Parathyroid adenoma (tissue), 2 donors: ENCODE results near the gene POMP.
"Not testable (repeated sequence)": the region's sequence is repeated elsewhere in the genome, so short reads cannot be mapped to it uniquely, and the experiment has no call there.

Experiments used
- H2AFZ ChIP-seq: fragments of 300-600 bp; sonication (generic); one replicate; pipeline ENCODE4 v1.7.0; 2017; ENCODE audit warnings: antibody characterized with exemption, mild to moderate bottlenecking
- H3K27ac ChIP-seq: fragments of 300-600 bp; sonication (generic); one replicate; pipeline ENCODE4 v1.7.0; 2017
- H3K27me3 ChIP-seq: fragments of 300-600 bp; sonication (generic); one replicate; pipeline ENCODE4 v1.7.0; 2017; ENCODE audit warnings: low read length; ENCODE audit not compliant: control insufficient read depth, insufficient read depth
- H3K36me3 ChIP-seq: fragments of 300-600 bp; sonication (generic); one replicate; pipeline ENCODE4 v1.7.0; 2017; ENCODE audit warnings: low read length; ENCODE audit not compliant: control insufficient read depth, insufficient read depth
- H3K4me1 ChIP-seq: fragments of 300-600 bp; sonication (generic); one replicate; pipeline ENCODE4 v1.7.0; 2017; ENCODE audit warnings: control low read depth
- H3K4me2 ChIP-seq: fragments of 300-600 bp; sonication (generic); one replicate; pipeline ENCODE4 v1.7.0; 2017; ENCODE audit warnings: low read length
- H3K4me3 ChIP-seq: fragments of 300-600 bp; sonication (generic); one replicate; pipeline ENCODE4 v1.7.0; 2017; ENCODE audit warnings: low read depth, low read length
- H3K79me2 ChIP-seq: fragments of 300-600 bp; sonication (generic); one replicate; pipeline ENCODE4 v1.7.0; 2017; ENCODE audit warnings: control low read depth
- H3K9ac ChIP-seq: fragments of 300-600 bp; sonication (generic); one replicate; pipeline ENCODE4 v1.7.0; 2017; ENCODE audit warnings: mild to moderate bottlenecking
- H3K9me3 ChIP-seq: fragments of 300-600 bp; sonication (generic); one replicate; pipeline ENCODE4 v1.7.0; 2017; ENCODE audit warnings: low read length; ENCODE audit not compliant: control insufficient read depth
- TF ChIP-seq, protein P1 (sequence below): fragments of 300-600 bp; sonication (generic); IDR thresholded peaks from one replicate; pipeline ENCODE4 v1.7.0; 2017; ENCODE audit warnings: antibody characterized with exemption, mild to moderate bottlenecking
- donor health status: primary hyperparathyroidism.

POMP gene

DNA sequence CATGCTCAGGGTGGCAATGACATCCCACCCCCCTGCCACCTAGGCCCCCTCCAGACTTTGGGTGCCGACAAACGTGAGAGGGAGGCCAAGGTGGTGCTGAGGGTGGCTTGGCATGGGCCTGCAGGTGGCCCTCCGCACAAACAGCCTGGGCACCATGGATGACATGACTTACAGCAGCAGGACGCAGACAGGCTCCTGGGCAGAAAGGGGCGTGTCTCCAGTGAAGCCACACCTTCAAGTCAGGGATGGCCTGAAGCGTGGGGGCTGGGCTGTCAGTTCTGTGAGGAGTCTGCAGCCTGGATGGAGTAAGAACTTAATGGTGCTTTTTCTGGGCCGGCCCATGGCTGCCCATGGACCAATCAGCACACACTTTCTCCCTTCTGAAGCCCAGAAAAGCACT is 25.3 kb downstream of the POMP start:
- no peak overlapping the region for H2AFZ ChIP-seq
- TF ChIP-seq, protein P1, sequence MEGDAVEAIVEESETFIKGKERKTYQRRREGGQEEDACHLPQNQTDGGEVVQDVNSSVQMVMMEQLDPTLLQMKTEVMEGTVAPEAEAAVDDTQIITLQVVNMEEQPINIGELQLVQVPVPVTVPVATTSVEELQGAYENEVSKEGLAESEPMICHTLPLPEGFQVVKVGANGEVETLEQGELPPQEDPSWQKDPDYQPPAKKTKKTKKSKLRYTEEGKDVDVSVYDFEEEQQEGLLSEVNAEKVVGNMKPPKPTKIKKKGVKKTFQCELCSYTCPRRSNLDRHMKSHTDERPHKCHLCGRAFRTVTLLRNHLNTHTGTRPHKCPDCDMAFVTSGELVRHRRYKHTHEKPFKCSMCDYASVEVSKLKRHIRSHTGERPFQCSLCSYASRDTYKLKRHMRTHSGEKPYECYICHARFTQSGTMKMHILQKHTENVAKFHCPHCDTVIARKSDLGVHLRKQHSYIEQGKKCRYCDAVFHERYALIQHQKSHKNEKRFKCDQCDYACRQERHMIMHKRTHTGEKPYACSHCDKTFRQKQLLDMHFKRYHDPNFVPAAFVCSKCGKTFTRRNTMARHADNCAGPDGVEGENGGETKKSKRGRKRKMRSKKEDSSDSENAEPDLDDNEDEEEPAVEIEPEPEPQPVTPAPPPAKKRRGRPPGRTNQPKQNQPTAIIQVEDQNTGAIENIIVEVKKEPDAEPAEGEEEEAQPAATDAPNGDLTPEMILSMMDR: no peak
- H3K4me2 ChIP-seq: no peak overlapping the region
- no peak overlapping the region for H3K27ac ChIP-seq
- no peak overlapping the region for H3K4me3 ChIP-seq
- H3K36me3 ChIP-seq: no peaks in the 10 kb centered on the region
- H3K4me1 ChIP-seq: no peaks in the 10 kb centered on the region
- no peak overlapping the region for H3K9ac ChIP-seq
- no peaks in the 10 kb centered on the region for H3K9me3 ChIP-seq
- no peaks in the 10 kb centered on the region for H3K27me3 ChIP-seq
- no peaks in the 10 kb centered on the region for H3K79me2 ChIP-seq

GRCh38 chr13:28685114-28685513 is 26.2 kb downstream of the POMP start:
- no peaks in the 10 kb centered on the region for H3K9me3 ChIP-seq
- H3K27me3 ChIP-seq: no peaks in the 10 kb centered on the region
- no peak overlapping the region for H3K4me3 ChIP-seq
- H3K27ac ChIP-seq: no peak overlapping the region
- H3K79me2 ChIP-seq: no peaks in the 10 kb centered on the region
- no peak overlapping the region for H2AFZ ChIP-seq
- H3K4me2 ChIP-seq: no peak overlapping the region
- TF ChIP-seq, protein P1: no peak
- H3K9ac ChIP-seq: no peak overlapping the region
- H3K4me1 ChIP-seq: no peaks in the 10 kb centered on the region
- H3K36me3 ChIP-seq: no peaks in the 10 kb centered on the region

- TF ChIP-seq, protein P1: no peak
- H3K4me2 ChIP-seq: no peak overlapping the region
- no peaks in the 10 kb centered on the region for H3K27me3 ChIP-seq
- H3K9ac ChIP-seq: no peak overlapping the region
- H3K9me3 ChIP-seq: no peaks in the 10 kb centered on the region
- H3K36me3 ChIP-seq: no peaks in the 10 kb centered on the region
- H2AFZ ChIP-seq: no peak overlapping the region
- no peaks in the 10 kb centered on the region for H3K4me1 ChIP-seq
- H3K27ac ChIP-seq: no peak overlapping the region
- no peaks in the 10 kb centered on the region for H3K79me2 ChIP-seq
- H3K4me3 ChIP-seq: no peak overlapping the region
Measured at GRCh38 chr13:28685892-28686291, 27.0 kb downstream of the POMP start.

DNA sequence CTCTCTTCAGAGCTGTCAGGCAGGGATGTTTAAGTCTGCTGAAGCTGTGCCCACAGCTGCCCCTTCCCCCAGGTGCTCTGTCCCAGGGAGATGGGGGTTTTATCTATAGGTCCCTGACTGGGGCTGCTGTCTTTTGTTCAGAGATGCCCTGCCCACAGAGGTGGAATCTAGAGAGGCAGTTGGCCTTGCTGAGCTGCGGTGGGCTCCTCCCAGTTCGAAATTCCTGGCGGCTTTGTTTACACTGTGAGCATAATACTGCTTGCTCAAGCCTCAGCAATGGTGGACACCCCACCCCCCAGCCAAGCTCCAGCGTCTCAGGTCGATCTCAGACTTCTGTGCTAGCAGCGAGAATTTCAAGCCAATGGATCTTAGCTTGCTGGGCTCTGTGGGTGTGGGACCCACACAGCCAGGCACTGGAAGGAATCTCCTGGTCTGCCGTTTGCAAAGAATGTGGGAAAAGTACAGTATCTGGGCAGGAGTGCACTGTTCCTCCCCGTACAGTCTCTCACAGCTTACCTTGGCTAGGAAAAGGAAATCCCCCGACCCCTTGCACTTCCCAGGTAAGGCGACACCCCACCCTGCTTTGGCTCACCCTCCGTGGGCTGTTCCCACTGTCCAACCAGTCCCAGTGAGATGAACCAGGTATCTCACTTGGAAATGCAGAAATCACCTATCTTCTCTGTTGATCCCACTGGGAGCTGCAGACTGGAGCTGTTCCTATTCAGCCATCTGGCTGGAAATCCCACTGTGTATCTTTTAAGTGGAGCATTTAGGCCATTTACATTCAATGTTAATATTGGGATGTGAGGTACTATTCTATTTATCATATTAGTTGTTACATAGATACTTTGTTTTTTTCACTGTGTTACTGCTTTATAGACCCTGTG is 34.9 kb downstream of the POMP start:
- not testable (repeated sequence) for H3K9me3 ChIP-seq, H3K27me3 ChIP-seq, H3K36me3 ChIP-seq, H2AFZ ChIP-seq, H3K79me2 ChIP-seq, H3K27ac ChIP-seq, H3K4me2 ChIP-seq, H3K9ac ChIP-seq, H3K4me3 ChIP-seq, H3K4me1 ChIP-seq

DNA sequence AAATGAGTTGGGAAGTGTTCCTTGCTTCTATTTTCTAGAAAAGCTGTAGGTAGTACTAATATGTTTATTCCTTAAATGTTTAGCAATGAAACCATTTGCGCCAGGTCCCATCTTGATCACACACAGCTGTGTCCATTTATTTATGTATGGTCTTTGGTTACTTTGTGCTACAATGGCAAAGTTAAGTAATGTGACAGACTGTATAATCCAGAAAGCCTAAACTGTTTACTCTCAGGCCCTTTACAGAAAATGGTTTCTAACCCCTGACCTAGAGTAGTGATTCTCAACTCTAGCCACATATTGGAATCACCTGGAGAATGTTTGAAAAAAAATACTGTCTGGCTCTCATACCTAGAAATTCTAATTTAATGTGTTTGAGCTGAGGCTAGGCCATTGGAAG is 38.5 kb downstream of the POMP start:
- no peak overlapping the region for H3K4me2 ChIP-seq
- H3K27ac ChIP-seq: no peak overlapping the region
- no peak overlapping the region for H3K4me3 ChIP-seq
- no peaks in the 10 kb centered on the region for H3K4me1 ChIP-seq
- H2AFZ ChIP-seq: no peak overlapping the region
- no peaks in the 10 kb centered on the region for H3K79me2 ChIP-seq
- TF ChIP-seq, protein P1: no peak
- H3K9me3 ChIP-seq: no peaks in the 10 kb centered on the region
- no peaks in the 10 kb centered on the region for H3K36me3 ChIP-seq
- no peak overlapping the region for H3K9ac ChIP-seq
- no peaks in the 10 kb centered on the region for H3K27me3 ChIP-seq
